HL-60 (cell line): ENCODE results near the gene PTX4.

Experiments used
- POLR2AphosphoS5 ChIP-seq: IDR thresholded peaks from 2 replicates; pipeline ENCODE4 v1.6.1; 2012; ENCODE audit warnings: low read depth
- SPI1 ChIP-seq: IDR thresholded peaks from 2 replicates; pipeline ENCODE4 v1.6.1; 2012; ENCODE audit warnings: low read depth, mild to moderate bottlenecking, borderline replicate concordance
- TF ChIP-seq, protein P1 (sequence below): IDR thresholded peaks from one replicate; pipeline ENCODE4 v1.5.1; 2011; ENCODE audit warnings: low read length, control low read depth, inconsistent platforms; ENCODE audit not compliant: insufficient read depth
- TF ChIP-seq, protein P2 (sequence below): IDR thresholded peaks from 2 replicates; pipeline ENCODE4 v1.6.1; 2012; ENCODE audit warnings: low read depth; ENCODE audit not compliant: insufficient replicate concordance

DNA sequence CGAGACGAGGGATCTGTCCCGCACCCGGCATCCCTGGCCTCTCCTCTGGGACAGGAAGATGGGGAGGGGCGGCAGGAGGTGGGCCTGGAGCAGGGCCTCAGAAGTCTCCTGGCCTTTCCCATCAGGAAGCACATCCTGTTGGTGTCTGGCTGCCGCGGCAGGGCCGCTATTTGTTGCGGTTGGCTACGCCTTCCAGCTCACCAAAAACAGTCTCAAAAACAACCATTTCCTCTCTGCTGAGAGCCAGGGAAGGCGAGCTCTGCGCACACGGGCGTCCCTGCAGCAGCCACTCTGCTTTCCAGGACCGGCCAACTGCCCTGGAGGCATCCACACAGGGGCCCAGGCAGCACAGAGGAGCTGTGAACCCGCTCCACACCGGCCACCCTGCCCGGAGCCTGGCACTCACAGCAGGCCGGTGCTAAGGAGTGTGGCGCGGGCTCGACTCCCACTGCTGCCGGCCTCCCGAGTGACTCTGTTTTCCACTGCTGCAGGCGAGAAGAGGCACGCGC, 44.8 kb upstream of the PTX4 start, which contains the start of gene TMEM204:
- TF ChIP-seq POLR2AphosphoS5 (no peak), SPI1 (no peak)
- TF ChIP-seq, protein P1, sequence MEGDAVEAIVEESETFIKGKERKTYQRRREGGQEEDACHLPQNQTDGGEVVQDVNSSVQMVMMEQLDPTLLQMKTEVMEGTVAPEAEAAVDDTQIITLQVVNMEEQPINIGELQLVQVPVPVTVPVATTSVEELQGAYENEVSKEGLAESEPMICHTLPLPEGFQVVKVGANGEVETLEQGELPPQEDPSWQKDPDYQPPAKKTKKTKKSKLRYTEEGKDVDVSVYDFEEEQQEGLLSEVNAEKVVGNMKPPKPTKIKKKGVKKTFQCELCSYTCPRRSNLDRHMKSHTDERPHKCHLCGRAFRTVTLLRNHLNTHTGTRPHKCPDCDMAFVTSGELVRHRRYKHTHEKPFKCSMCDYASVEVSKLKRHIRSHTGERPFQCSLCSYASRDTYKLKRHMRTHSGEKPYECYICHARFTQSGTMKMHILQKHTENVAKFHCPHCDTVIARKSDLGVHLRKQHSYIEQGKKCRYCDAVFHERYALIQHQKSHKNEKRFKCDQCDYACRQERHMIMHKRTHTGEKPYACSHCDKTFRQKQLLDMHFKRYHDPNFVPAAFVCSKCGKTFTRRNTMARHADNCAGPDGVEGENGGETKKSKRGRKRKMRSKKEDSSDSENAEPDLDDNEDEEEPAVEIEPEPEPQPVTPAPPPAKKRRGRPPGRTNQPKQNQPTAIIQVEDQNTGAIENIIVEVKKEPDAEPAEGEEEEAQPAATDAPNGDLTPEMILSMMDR: no peak
- TF ChIP-seq, protein P2, sequence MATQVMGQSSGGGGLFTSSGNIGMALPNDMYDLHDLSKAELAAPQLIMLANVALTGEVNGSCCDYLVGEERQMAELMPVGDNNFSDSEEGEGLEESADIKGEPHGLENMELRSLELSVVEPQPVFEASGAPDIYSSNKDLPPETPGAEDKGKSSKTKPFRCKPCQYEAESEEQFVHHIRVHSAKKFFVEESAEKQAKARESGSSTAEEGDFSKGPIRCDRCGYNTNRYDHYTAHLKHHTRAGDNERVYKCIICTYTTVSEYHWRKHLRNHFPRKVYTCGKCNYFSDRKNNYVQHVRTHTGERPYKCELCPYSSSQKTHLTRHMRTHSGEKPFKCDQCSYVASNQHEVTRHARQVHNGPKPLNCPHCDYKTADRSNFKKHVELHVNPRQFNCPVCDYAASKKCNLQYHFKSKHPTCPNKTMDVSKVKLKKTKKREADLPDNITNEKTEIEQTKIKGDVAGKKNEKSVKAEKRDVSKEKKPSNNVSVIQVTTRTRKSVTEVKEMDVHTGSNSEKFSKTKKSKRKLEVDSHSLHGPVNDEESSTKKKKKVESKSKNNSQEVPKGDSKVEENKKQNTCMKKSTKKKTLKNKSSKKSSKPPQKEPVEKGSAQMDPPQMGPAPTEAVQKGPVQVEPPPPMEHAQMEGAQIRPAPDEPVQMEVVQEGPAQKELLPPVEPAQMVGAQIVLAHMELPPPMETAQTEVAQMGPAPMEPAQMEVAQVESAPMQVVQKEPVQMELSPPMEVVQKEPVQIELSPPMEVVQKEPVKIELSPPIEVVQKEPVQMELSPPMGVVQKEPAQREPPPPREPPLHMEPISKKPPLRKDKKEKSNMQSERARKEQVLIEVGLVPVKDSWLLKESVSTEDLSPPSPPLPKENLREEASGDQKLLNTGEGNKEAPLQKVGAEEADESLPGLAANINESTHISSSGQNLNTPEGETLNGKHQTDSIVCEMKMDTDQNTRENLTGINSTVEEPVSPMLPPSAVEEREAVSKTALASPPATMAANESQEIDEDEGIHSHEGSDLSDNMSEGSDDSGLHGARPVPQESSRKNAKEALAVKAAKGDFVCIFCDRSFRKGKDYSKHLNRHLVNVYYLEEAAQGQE: no peak
